GM18499 (cell line): ENCODE measurements around the gene ZNF85.
A peak's percentile ranks its signal among the peaks of the same experiment; 100 is the strongest.
"Not testable (repeated sequence)": the region's sequence is repeated elsewhere in the genome, so short reads cannot be mapped to it uniquely, and the experiment has no call there.

Source experiments
- ATAC-seq: cut with Tn5 transposase; IDR thresholded peaks from one replicate; pipeline ENCODE4 v1.9.1; 2021; ENCODE audit warnings: moderate number of reproducible peaks; ENCODE audit not compliant: insufficient read depth, unreplicated experiment

Gene ZNF85

GRCh38 chr19:20923077-20923871 is at the start of gene ZNF85:
TSS of gene ZNF85 (plus strand) at chr19:20923251. CDS start at chr19:20923401, 150 bp downstream.
- peak; percentile 82 for ATAC-seq

GRCh38 chr19:20879501-20879900 is 43.5 kb upstream of the ZNF85 start:
- no peak for ATAC-seq

- ATAC-seq, result no peak
Observed at GRCh38 chr19:20912973-20913372, 10.1 kb upstream of the ZNF85 start.

- no peak for ATAC-seq
Observed at GRCh38 chr19:20925481-20925880, 2.4 kb downstream of the ZNF85 start.

- no peak for ATAC-seq
Observed at GRCh38 chr19:20926796-20927195, 3.7 kb downstream of the ZNF85 start.

- ATAC-seq, result no peak
Observed at GRCh38 chr19:20928371-20928770, 5.3 kb downstream of the ZNF85 start.

GRCh38 chr19:20936322-20936947 is 13.4 kb downstream of the ZNF85 start:
- not testable (repeated sequence) for ATAC-seq

- not testable (repeated sequence) for ATAC-seq
Observed at GRCh38 chr19:20952561-20953095, 29.6 kb downstream of the ZNF85 start.

GRCh38 chr19:20964798-20965197 is 41.7 kb downstream of the ZNF85 start:
- no peak for ATAC-seq

GRCh38 chr19:20968092-20968491 is 45.0 kb downstream of the ZNF85 start:
- ATAC-seq, result no peak

GRCh38 chr19:20969498-20969897 is 46.4 kb downstream of the ZNF85 start:
- ATAC-seq, result no peak

- no peak for ATAC-seq
Observed at GRCh38 chr19:20969898-20970297, 46.8 kb downstream of the ZNF85 start.

GRCh38 chr19:20992788-20993187 is 69.7 kb downstream of the ZNF85 start:
- not testable (repeated sequence) for ATAC-seq

GRCh38 chr19:20999731-21000352 is 76.8 kb downstream of the ZNF85 start:
- peak; percentile 89 for ATAC-seq
